Activated CD8-positive, alpha-beta memory T cell treated with anti-CD3 and anti-CD28 coated beads, Interleukin-2, amount 50 U/mL, for 1 hour (primary cell): ENCODE results near the gene CLTC.

Source experiments
- DNase-seq: peaks from one replicate; pipeline ENCODE4 v3.0.0-alpha.2; 2020; ENCODE audit errors: extremely low read depth

Gene CLTC

DNA sequence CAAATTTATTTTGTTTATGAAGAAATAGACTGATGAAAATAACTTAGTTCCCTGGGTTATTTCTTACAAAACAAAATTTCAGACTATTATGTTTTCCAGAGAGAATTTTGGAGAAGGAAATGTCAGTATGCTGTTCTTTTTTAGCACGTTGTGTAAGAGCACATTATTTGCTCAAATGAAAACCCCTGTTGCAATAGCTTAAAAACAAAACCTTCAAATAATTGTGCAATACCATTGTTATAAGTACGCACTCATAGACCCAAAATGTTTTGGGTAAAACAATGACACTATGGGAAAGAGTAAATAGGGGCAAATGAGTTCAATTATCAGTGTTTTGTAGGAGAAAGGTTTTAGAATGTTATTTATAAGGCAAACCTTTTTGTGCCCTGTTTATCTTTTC, 106.0 kb downstream of the CLTC start:
- no peak for DNase-seq

DNA sequence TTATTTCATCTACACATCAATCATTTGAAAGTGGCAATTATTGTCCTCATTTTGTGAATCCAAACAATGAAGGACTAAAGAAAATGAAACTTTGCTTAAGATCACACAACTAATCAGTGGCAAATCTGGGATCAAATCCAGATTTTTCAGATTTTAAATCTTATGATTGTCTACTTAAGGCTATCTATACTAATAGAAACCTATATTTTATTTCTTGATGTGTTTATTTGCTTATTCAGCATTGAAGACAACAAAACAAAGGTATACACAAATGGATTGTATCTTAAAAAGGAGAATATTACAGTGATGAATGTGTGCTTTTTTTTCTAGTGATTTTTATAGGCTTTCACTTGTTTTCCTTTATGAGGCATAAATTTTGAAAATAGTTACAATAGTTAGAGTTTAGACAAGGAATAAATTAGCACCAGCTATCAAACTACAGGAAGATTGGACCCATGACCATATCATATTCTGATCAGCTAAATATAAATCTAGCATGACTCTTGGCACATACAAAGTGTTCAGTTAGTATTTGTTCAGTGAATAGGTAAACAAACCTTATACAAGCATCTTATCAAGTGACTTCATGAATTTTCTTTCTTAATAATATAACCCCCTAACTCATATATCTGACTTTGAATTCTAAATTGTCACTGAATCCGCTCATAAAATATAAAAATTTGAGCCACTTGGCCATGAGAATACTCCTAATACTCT, 108.3 kb downstream of the CLTC start:
- DNase-seq = no peak

GRCh38 chr17:59730268-59730834, 110.7 kb downstream of the CLTC start:
- DNase-seq = no peak

DNA sequence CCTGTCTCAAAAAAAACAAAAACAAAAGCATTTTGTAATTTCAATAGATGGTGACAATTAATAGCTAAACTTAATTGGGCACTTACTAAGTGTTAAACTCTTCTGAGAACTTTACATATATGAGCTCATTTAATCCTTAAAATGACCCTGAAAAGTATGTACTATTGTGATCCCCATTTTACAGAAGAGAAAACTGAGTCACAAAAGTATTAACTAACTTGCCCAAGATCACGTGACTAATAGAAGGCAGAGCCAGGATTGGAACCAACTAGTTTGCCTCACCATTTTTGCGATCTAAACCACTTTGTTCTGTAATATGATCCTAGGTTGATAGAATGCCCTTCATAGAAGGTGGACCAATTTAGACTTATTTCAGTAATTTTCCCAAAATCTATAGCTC, 114.0 kb downstream of the CLTC start:
- DNase-seq = no peak

- DNase-seq = no peak
Observed at GRCh38 chr17:59734226-59734625, 114.5 kb downstream of the CLTC start.

DNA sequence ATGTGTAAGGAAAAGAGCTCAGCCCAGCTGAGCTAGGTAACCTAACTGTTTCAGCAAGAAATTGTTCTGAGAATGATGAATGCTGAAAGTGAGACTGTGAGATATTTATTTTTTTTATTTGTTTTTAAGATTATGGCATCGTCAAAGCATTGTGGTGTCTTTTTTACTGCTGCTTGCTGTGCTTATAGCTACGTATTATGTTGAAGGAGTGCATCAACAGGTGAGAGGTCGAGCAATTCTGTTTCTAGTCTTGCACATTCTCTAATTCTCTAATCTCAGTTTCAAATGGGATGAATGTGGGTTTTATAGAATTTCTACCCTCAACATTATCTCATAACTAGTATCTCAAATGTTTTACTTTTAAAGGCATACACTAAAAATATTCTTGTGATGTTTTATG, 117.6 kb downstream of the CLTC start:
- DNase-seq = no peak

DNA sequence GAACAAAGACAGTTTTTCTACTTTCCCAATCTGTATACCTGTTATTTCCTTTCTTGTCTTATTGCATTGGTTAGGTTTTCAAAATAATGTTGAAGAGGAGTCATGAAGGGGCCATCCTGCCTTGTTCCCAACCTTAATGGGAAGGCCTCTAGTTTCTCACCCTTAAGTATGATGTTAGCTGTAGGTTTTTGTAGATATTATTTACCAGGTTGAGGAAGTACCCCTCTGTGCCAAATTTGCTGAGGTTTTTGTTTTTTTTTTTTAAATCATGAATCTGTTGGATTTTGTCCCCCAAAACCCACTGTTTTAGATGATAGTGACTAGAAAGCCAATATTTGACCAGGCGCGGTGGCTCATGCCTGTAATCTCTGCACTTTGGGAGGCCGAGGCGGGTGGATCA, 124.1 kb downstream of the CLTC start:
- DNase-seq = no peak

DNA sequence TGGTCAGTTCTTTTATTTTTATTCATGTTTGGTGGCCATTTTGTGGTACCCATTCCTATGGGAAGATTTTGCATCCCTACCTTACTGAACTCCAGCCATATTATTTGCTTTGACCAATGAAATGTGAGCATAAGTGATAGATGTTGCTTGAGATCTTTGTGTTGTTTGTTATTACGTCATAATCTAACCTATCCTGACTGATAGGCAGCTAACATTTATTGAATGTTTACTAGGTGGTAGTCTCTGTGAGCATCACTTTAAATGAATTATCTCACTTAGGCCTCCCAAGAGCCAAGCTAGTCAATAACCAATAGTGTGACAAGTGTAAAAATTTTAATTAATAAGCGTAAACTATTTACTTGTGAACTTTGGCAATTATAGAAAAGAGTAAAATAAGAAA, 125.3 kb downstream of the CLTC start:
- DNase-seq = no peak
